HG03064 (cell line): Measurements from ENCODE around the gene ZSCAN32.

Experiments
- ATAC-seq: cut with Tn5 transposase; IDR thresholded peaks from one replicate; pipeline ENCODE4 v1.9.1; 2021; ENCODE audit warnings: low read depth; ENCODE audit not compliant: unreplicated experiment

The ZSCAN32 gene

GRCh38 chr16:3400779-3401688, at the start of gene ZSCAN32, which contains the start of gene ZNF174:
Gene ZSCAN32, minus strand, starts transcription at chr16:3401004. Its CDS starts 3,447 bp downstream, at chr16:3397557.
Gene ZNF174, plus strand, starts transcription at chr16:3401215. Its CDS starts 790 bp downstream, at chr16:3402005.
- ATAC-seq: peak; percentile 93

GRCh38 chr16:3444032-3444388, 43.2 kb upstream of the ZSCAN32 start:
- no peak for ATAC-seq

- no peak for ATAC-seq
Observed at GRCh38 chr16:3443108-3444031, 42.6 kb upstream of the ZSCAN32 start, which contains the start of the genes NAA60 and ZNF597. Gene NAA60, plus strand, starts transcription at chr16:3443680. Its CDS starts 32,548 bp downstream, at chr16:3476228. Gene ZNF597, minus strand, starts transcription at chr16:3443504. Its CDS starts 351 bp downstream, at chr16:3443153.

GRCh38 chr16:3439637-3440036, 38.8 kb upstream of the ZSCAN32 start:
- ATAC-seq: no peak

- no peak for ATAC-seq
Observed at GRCh38 chr16:3434373-3434772, 33.6 kb upstream of the ZSCAN32 start.

- ATAC-seq: no peak
Observed at GRCh38 chr16:3431779-3432219, 31.0 kb upstream of the ZSCAN32 start.

GRCh38 chr16:3413730-3414379, 13.1 kb upstream of the ZSCAN32 start:
- ATAC-seq: no peak

- no peak for ATAC-seq
Observed at GRCh38 chr16:3408561-3409197, 7.9 kb upstream of the ZSCAN32 start.

GRCh38 chr16:3401719-3402397, 1.1 kb upstream of the ZSCAN32 start:
- no peak for ATAC-seq

GRCh38 chr16:3400446-3400778, 392 bp downstream of the ZSCAN32 start:
- ATAC-seq: no peak

- no peak for ATAC-seq
Observed at GRCh38 chr16:3389663-3390338, 11.0 kb downstream of the ZSCAN32 start.

- ATAC-seq: no peak
Observed at GRCh38 chr16:3388325-3388724, 12.5 kb downstream of the ZSCAN32 start.

- no peak for ATAC-seq
Observed at GRCh38 chr16:3383045-3383448, 17.8 kb downstream of the ZSCAN32 start.

- ATAC-seq: no peak
Observed at GRCh38 chr16:3377917-3378316, 22.9 kb downstream of the ZSCAN32 start.

GRCh38 chr16:3375680-3376079, 25.1 kb downstream of the ZSCAN32 start:
- no peak for ATAC-seq

- ATAC-seq: no peak
Observed at GRCh38 chr16:3369073-3369472, 31.7 kb downstream of the ZSCAN32 start.

- ATAC-seq: no peak
Observed at GRCh38 chr16:3364774-3365427, 35.9 kb downstream of the ZSCAN32 start.

GRCh38 chr16:3363793-3364192, 37.0 kb downstream of the ZSCAN32 start:
- no peak for ATAC-seq
